ENCODE data around the gene PLS1. TPM values are rescaled to one million over a fixed set of nuclear protein-coding genes. Genes with fewer than 3 reads are reported as not detected.

Gene PLS1
- total RNA-seq, 1 experiment from 2014 or later, result 6.4 TPM

GRCh38 chr3:142726017-142726416 is 129.8 kb downstream of the PLS1 start:
- H3K4me3 ChIP-seq (ENCODE audit: low read depth, low read length, poor library complexity, severe bottlenecking), result no peak overlapping the region

DNA sequence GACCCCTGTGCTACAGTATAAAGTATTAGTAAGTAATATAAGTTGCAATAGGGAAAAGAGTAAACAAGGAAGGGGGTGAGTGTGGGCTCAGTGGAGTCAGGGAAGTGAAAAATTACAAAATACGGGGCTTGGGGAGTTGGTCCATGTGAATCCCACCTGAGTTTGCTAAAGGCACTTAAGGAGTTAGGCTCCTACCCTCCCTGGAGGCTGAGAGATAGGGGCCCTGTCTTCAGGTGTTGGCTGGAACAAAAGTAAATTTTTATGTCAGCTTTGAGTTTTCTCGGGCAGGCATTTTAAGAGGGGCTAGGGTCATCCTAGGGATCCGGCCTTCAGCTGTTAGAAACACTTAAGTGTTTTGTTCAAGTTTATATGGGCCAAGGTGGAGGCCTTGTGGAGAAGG is 135.9 kb downstream of the PLS1 start:
- no peak for DNase-seq (ENCODE audit: low spot score)
- no peaks in the 10 kb centered on the region for H3K9me3 ChIP-seq (ENCODE audit: low read depth, low read length, poor library complexity, severe bottlenecking)
- no peaks in the 10 kb centered on the region for H3K36me3 ChIP-seq (ENCODE audit: insufficient read depth, low read length, poor library complexity, severe bottlenecking)
- no TSS peak for BruUV-seq (replicated peaks)
- no peak for TF ChIP-seq EZH2 (IDR thresholded peaks at IDR 0.05; ENCODE audit: borderline replicate concordance, low read depth, low read length, poor library complexity, severe bottlenecking)
- TF ChIP-seq, protein P1, sequence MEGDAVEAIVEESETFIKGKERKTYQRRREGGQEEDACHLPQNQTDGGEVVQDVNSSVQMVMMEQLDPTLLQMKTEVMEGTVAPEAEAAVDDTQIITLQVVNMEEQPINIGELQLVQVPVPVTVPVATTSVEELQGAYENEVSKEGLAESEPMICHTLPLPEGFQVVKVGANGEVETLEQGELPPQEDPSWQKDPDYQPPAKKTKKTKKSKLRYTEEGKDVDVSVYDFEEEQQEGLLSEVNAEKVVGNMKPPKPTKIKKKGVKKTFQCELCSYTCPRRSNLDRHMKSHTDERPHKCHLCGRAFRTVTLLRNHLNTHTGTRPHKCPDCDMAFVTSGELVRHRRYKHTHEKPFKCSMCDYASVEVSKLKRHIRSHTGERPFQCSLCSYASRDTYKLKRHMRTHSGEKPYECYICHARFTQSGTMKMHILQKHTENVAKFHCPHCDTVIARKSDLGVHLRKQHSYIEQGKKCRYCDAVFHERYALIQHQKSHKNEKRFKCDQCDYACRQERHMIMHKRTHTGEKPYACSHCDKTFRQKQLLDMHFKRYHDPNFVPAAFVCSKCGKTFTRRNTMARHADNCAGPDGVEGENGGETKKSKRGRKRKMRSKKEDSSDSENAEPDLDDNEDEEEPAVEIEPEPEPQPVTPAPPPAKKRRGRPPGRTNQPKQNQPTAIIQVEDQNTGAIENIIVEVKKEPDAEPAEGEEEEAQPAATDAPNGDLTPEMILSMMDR (conservative IDR thresholded peaks at IDR 0.05; ENCODE audit: low read depth, low read length), result no peak
- intact Hi-C loops (cut with micrococcal nuclease; ENCODE audit: unreplicated experiment), result no loop called here
- ChIA-PET CTCF (no interaction called here), POLR2A (ENCODE audit: low non-redundant PET) (no interaction called here)
- H3K27me3 ChIP-seq (replicated peaks; ENCODE audit: insufficient read depth, low read depth, low read length, poor library complexity), result peaks cover 11% of the 10 kb centered on the region
- no peak overlapping the region for H3K4me3 ChIP-seq (ENCODE audit: low read depth, low read length, poor library complexity, severe bottlenecking)
- no peak overlapping the region for H3K27ac ChIP-seq (ENCODE audit: low read depth, low read length, poor library complexity, severe bottlenecking)
- no peaks in the 10 kb centered on the region for H3K4me1 ChIP-seq (ENCODE audit: insufficient read depth, low read length, poor library complexity, severe bottlenecking)

More at GRCh38 chr3:142726017-142726416, 129.8 kb downstream of the PLS1 start:
- intact Hi-C loops (cut with micrococcal nuclease; ENCODE audit: unreplicated experiment), result no loop called here
- ChIA-PET POLR2A (ENCODE audit: low non-redundant PET) (no interaction called here), CTCF (no interaction called here)
- Histone ChIP-seq H3K9me3 (ENCODE audit: low read depth, low read length, poor library complexity, severe bottlenecking) (no peaks in the 10 kb centered on the region), H3K27ac (ENCODE audit: low read depth, low read length, poor library complexity, severe bottlenecking) (no peak overlapping the region), H3K36me3 (ENCODE audit: insufficient read depth, low read length, poor library complexity, severe bottlenecking) (no peaks in the 10 kb centered on the region), H3K4me1 (ENCODE audit: insufficient read depth, low read length, poor library complexity, severe bottlenecking) (peaks cover 7% of the 10 kb centered on the region), H3K27me3 (replicated peaks; ENCODE audit: insufficient read depth, low read depth, low read length, poor library complexity) (peaks cover 39% of the 10 kb centered on the region)
- BruUV-seq (replicated peaks), result no TSS peak
- TF ChIP-seq, protein P1 (conservative IDR thresholded peaks at IDR 0.05; ENCODE audit: low read depth, low read length), result no peak
- no peak for TF ChIP-seq EZH2 (IDR thresholded peaks at IDR 0.05; ENCODE audit: borderline replicate concordance, low read depth, low read length, poor library complexity, severe bottlenecking)
- DNase-seq (ENCODE audit: low spot score), result no peak

- TF ChIP-seq, protein P1 (conservative IDR thresholded peaks at IDR 0.05; ENCODE audit: low read depth, low read length), result no peak
- no peak for TF ChIP-seq EZH2 (IDR thresholded peaks at IDR 0.05; ENCODE audit: borderline replicate concordance, low read depth, low read length, poor library complexity, severe bottlenecking)
Measured at GRCh38 chr3:142734834-142735233, 138.6 kb downstream of the PLS1 start.

More at GRCh38 chr3:142734834-142735233, 138.6 kb downstream of the PLS1 start:
- no peak overlapping the region for H3K27ac ChIP-seq (ENCODE audit: low read depth, low read length, poor library complexity, severe bottlenecking)
- H3K4me1 ChIP-seq (ENCODE audit: insufficient read depth, low read length, poor library complexity, severe bottlenecking), result no peaks in the 10 kb centered on the region
- no peaks in the 10 kb centered on the region for H3K9me3 ChIP-seq (ENCODE audit: low read depth, low read length, poor library complexity, severe bottlenecking)
- ChIA-PET CTCF (no interaction called here), POLR2A (ENCODE audit: low non-redundant PET) (no interaction called here)
- DNase-seq (ENCODE audit: low spot score), result no peak
- no peaks in the 10 kb centered on the region for H3K27me3 ChIP-seq (replicated peaks; ENCODE audit: insufficient read depth, low read depth, low read length, poor library complexity)
- BruUV-seq (replicated peaks), result no TSS peak
- H3K4me3 ChIP-seq (ENCODE audit: low read depth, low read length, poor library complexity, severe bottlenecking), result no peak overlapping the region
- no peaks in the 10 kb centered on the region for H3K36me3 ChIP-seq (ENCODE audit: insufficient read depth, low read length, poor library complexity, severe bottlenecking)
- intact Hi-C loops (cut with micrococcal nuclease; ENCODE audit: unreplicated experiment), result no loop called here

All from A673 (cell line).